B cell (primary cell): ENCODE results near the gene TRNT1. TPM values are rescaled to one million over a fixed set of nuclear protein-coding genes. Genes with fewer than 3 reads are reported as not detected.

Source experiments
- ATAC-seq: fragments of 200-7000 bp; cut with Tn5 transposase; one replicate; pipeline ENCODE4 v1.10.0; 2021; ENCODE audit warnings: low read depth, mild to moderate bottlenecking, moderate number of reproducible peaks, moderate library complexity
- CTCF ChIA-PET: fragments of 350-600 bp; sonication (Branson Sonifier 250); formaldehyde crosslinking; loops from one replicate; lab custom pipeline; 2021; ENCODE audit warnings: antibody characterized with exemption, inconsistent platforms; lab: Charles Lee
- POLR2A ChIA-PET: fragments of 350-600 bp; sonication (Branson Sonifier 250); formaldehyde crosslinking; loops from one replicate; lab custom pipeline; 2021; ENCODE audit warnings: antibody characterized with exemption; lab: Charles Lee
- DNase-seq: peaks from one replicate; pipeline ENCODE4 v3.0.0; 2013
- H2AFZ ChIP-seq: 2 replicates; pipeline ENCODE4 v1.6.1; 2012; ENCODE audit warnings: mild to moderate bottlenecking, low read depth, low read length; ENCODE audit not compliant: insufficient read depth, poor library complexity, severe bottlenecking
- H3K27ac ChIP-seq, 2 donors: 1 replicate in 1 of 2; 2 replicates in 1 of 2; pipeline ENCODE4 v1.5.1; 2012 to 2013; ENCODE audit warnings: low read length in 2 of 2, mild to moderate bottlenecking in 2 of 2, moderate library complexity in 1 of 2
- H3K27me3 ChIP-seq, 4 experiments: fragments of 200-600 bp in 1 of 4; sonication (generic) in 1 of 4; replicated peaks in 1 of 4; 1 replicate in 2 of 4; 2 replicates in 2 of 4; pipeline versions ENCODE4 v1.6.1 to v1.7.0; 2013 to 2016; ENCODE audit warnings: low read length in 3 of 4, mild to moderate bottlenecking in 2 of 4, mixed read lengths in 1 of 4, moderate library complexity in 1 of 4; ENCODE audit not compliant: insufficient read depth in 4 of 4, control insufficient read depth in 3 of 4; ENCODE audit errors: control extremely low read depth in 1 of 4
- H3K36me3 ChIP-seq, 2 experiments: replicated peaks in 1 of 2; 1 replicate in 1 of 2; 2 replicates in 1 of 2; pipeline versions ENCODE4 v1.6.1 to v1.7.1; 2013; ENCODE audit warnings: low read length in 1 of 2; ENCODE audit not compliant: insufficient read depth in 2 of 2, control insufficient read depth in 1 of 2; ENCODE audit errors: control extremely low read depth in 1 of 2, extremely low read depth in 1 of 2
- H3K4me1 ChIP-seq, 2 donors: fragments of 200-600 bp in 1 of 2; sonication (generic) in 1 of 2; 1 replicate in 1 of 2; 2 replicates in 1 of 2; pipeline versions ENCODE4 v1.5.1 to v1.6.1; 2013 to 2017; ENCODE audit warnings: low read length in 2 of 2; ENCODE audit not compliant: control insufficient read depth in 2 of 2, insufficient read depth in 2 of 2
- H3K4me2 ChIP-seq: replicated peaks from 2 replicates; pipeline ENCODE3; 2012; ENCODE audit warnings: mild to moderate bottlenecking, low read depth, low read length; ENCODE audit not compliant: poor library complexity, severe bottlenecking
- H3K4me3 ChIP-seq, 5 experiments: fragments of 200-600 bp in 1 of 5; sonication (generic) in 1 of 5; 1 replicate in 3 of 5; 2 replicates in 2 of 5; pipeline versions ENCODE4 v1.5.1 to v1.7.0; 2011 to 2016; ENCODE audit warnings: low read length in 4 of 5, mild to moderate bottlenecking in 4 of 5, low read depth in 2 of 5, control low read depth in 1 of 5, moderate library complexity in 1 of 5; ENCODE audit not compliant: insufficient read depth in 1 of 5; ENCODE audit errors: control extremely low read depth in 1 of 5, extremely low read depth in 1 of 5
- H3K79me2 ChIP-seq: fragments of 200-600 bp; sonication (generic); one replicate; pipeline ENCODE4 v1.6.0; 2016; ENCODE audit warnings: low read length; ENCODE audit not compliant: control insufficient read depth, insufficient read depth
- H3K9ac ChIP-seq: fragments of 200-600 bp; sonication (generic); 2 replicates; pipeline ENCODE4 v1.6.1; 2017; ENCODE audit warnings: mild to moderate bottlenecking, low read length, moderate library complexity
- H3K9me3 ChIP-seq, 3 donors: one replicate each; pipeline versions ENCODE4 v1.6.1 to v1.7.1; 2013; ENCODE audit warnings: low read length in 2 of 3; ENCODE audit not compliant: control insufficient read depth in 2 of 3, insufficient read depth in 1 of 3; ENCODE audit errors: control extremely low read depth in 1 of 3
- H4K20me1 ChIP-seq: 2 replicates; pipeline ENCODE4 v1.6.0; 2012; ENCODE audit warnings: mild to moderate bottlenecking, low read length; ENCODE audit not compliant: insufficient read depth, control insufficient read depth, poor library complexity, severe bottlenecking
- H3K27ac Mint-ChIP-seq: one replicate; pipeline ENCODE4 v1.8.0; 2021; ENCODE audit warnings: mixed read lengths
- H3K27me3 Mint-ChIP-seq: one replicate; pipeline ENCODE4 v1.8.0; 2021; ENCODE audit warnings: mixed read lengths
- H3K4me1 Mint-ChIP-seq: one replicate; pipeline ENCODE4 v1.8.0; 2021; ENCODE audit warnings: mixed read lengths
- H3K4me3 Mint-ChIP-seq: one replicate; pipeline ENCODE4 v1.8.0; 2021; ENCODE audit warnings: mixed read lengths
- H3K9me3 Mint-ChIP-seq: one replicate; pipeline ENCODE4 v1.8.0; 2022; ENCODE audit warnings: mixed read lengths; ENCODE audit not compliant: insufficient read depth
- CTCF ChIP-seq: fragments of 200-600 bp; IDR thresholded peaks from one replicate; pipeline ENCODE4 v1.8.0; 2022; ENCODE audit warnings: antibody characterized with exemption, mild to moderate bottlenecking
- EZH2 ChIP-seq: IDR thresholded peaks from 2 replicates; pipeline ENCODE4 v1.6.1; 2012; ENCODE audit warnings: borderline replicate concordance, low read depth, mild to moderate bottlenecking, moderate library complexity, low read length; ENCODE audit not compliant: insufficient read depth, poor library complexity, severe bottlenecking
- WGBS: methylation state at CpG from one replicate; pipeline ENCODE4 v1.1.5; 2013; ENCODE audit warnings: missing lambda C conversion rate; ENCODE audit not compliant: insufficient coverage; 5-methylcytosine and 5-hydroxymethylcytosine counted together
- intact Hi-C: fragments of 100-400 bp; cut with micrococcal nuclease; formaldehyde crosslinking; loops from one replicate; pipeline ENCODE4 v1.10.0; 2022
- polyA plus RNA-seq: library from polyadenylated mRNA; depleted of rRNA; stranded (reverse); fragments of >200 nt; gene quantifications from 2 replicates; pipeline ENCODE4 v1.2.3, GENCODE V29; 2012
- total RNA-seq, 2 donors: library from RNA; stranded (reverse); fragments of 120-200 nt in 1 of 2; gene quantifications; 1 replicate in 1 of 2; 2 replicates in 1 of 2; pipeline versions ENCODE4 v1.2.3 to v1.2.4, GENCODE V29; 2013 to 2022

Gene TRNT1
- total and polyA plus RNA-seq, 2 donors (not counting 1 experiment from before 2014, with no cell fraction given), result 4.5 to 40.6 TPM

- Histone ChIP-seq H3K4me1 (peaks cover 22% of the 10 kb centered on the region in 2 donors), H2AFZ (peak overlapping the region; percentile 89), H3K79me2 (peaks cover 40% of the 10 kb centered on the region), H3K27ac (peak overlapping the region; percentile 28 to 84), H3K4me3 (peak overlapping the region; percentile 62 to 95 (median 93)), H3K4me2 (peak overlapping the region; percentile 80), H3K27me3 (peaks cover 0 to 3% (median 0%) of the 10 kb centered on the region in 4 experiments), H3K9me3 (no peaks in the 10 kb centered on the region), H3K9ac (peak overlapping the region; percentile 95), H4K20me1 (peaks cover 31% of the 10 kb centered on the region), H3K36me3 (peaks cover 0 to 15% of the 10 kb centered on the region in 2 experiments)
- no peaks in the 10 kb centered on the region for H3K9me3 Mint-ChIP-seq
- no peak for TF ChIP-seq CTCF
- no peak for TF ChIP-seq EZH2
- 25% methylated on average over 11 of the region's 16 CpGs for WGBS
- H3K4me3 Mint-ChIP-seq, result peak overlapping the region; percentile 98
- ChIA-PET CTCF (interaction anchor here (0.7 kb wide), 2 partner anchors 20 to 22 kb away, joined by 3 read pairs; no protein-coding TSS in a partner anchor), POLR2A (interaction anchor here (0.6 kb wide), 1 partner anchor 1670 kb away, joined by 4 read pairs; no protein-coding TSS in a partner anchor)
- peaks cover 6% of the 10 kb centered on the region for H3K27me3 Mint-ChIP-seq
- intact Hi-C loops, result loop anchor here (1.0 to 10.0 kb wide), 5 partner anchors 52 to 1904 kb away; partner anchors contain the start of genes ITPR1, SETMAR and TRNT1
- no peak for DNase-seq
- no peak for ATAC-seq
- H3K4me1 Mint-ChIP-seq, result peaks cover 42% of the 10 kb centered on the region
- peak overlapping the region; percentile 86 for H3K27ac Mint-ChIP-seq
Observed at GRCh38 chr3:3178498-3179328, 52.0 kb downstream of the TRNT1 start.
